DND-41 (cell line): ENCODE measurements around the gene RNPEPL1.

Experiments used
- CTCF ChIP-seq: IDR thresholded peaks from 2 replicates; pipeline ENCODE4 v1.5.1; 2012; ENCODE audit warnings: borderline replicate concordance, low read length, moderate library complexity, mild to moderate bottlenecking; ENCODE audit not compliant: poor library complexity, severe bottlenecking; ENCODE audit errors: extremely low read depth
- EZH2 ChIP-seq: IDR thresholded peaks from 3 replicates; pipeline ENCODE4 v1.6.1; 2012; ENCODE audit warnings: borderline replicate concordance, low read depth, mild to moderate bottlenecking, moderate library complexity, low read length, inconsistent platforms; ENCODE audit not compliant: severe bottlenecking

GRCh38 chr2:240628507-240628807 is 60.2 kb downstream of the RNPEPL1 start:
- TF ChIP-seq CTCF (no peak), EZH2 (no peak)
